Activated B cell treated with CpG ODN at 0.5 μM for 24 hours (primary cell): ENCODE measurements around the gene IQCF2. TPM values are rescaled to one million over a fixed set of nuclear protein-coding genes. Genes with fewer than 3 reads are reported as not detected.
"Not testable (repeated sequence)": the region's sequence is repeated elsewhere in the genome, so short reads cannot be mapped to it uniquely, and the experiment has no call there.

Experiments
- ATAC-seq: fragments of 200-7000 bp; cut with Tn5 transposase; one replicate; pipeline ENCODE4 v1.10.0; 2021; ENCODE audit warnings: low read depth, mild to moderate bottlenecking, moderate library complexity
- CTCF ChIA-PET: fragments of 350-600 bp; sonication (Branson Sonifier 250); formaldehyde crosslinking; loops from one replicate; lab custom pipeline; 2021; ENCODE audit warnings: antibody characterized with exemption; lab: Charles Lee
- POLR2A ChIA-PET: fragments of 350-600 bp; sonication (Branson Sonifier 250); formaldehyde crosslinking; loops from one replicate; lab custom pipeline; 2021; ENCODE audit warnings: antibody characterized with exemption; lab: Charles Lee
- DNase-seq: peaks from one replicate; pipeline ENCODE4 v3.0.0; 2022
- H3K27ac Mint-ChIP-seq: one replicate; pipeline ENCODE4 v1.8.0; 2020; ENCODE audit warnings: mixed read lengths
- H3K27me3 Mint-ChIP-seq: one replicate; pipeline ENCODE4 v1.8.0; 2021; ENCODE audit warnings: mixed read lengths
- H3K36me3 Mint-ChIP-seq: one replicate; pipeline ENCODE4 v1.8.0; 2021; ENCODE audit warnings: low read depth, mixed read lengths
- H3K4me1 Mint-ChIP-seq: one replicate; pipeline ENCODE4 v1.8.0; 2021; ENCODE audit warnings: mixed read lengths
- H3K4me3 Mint-ChIP-seq: one replicate; pipeline ENCODE4 v1.8.0; 2020; ENCODE audit warnings: mild to moderate bottlenecking, mixed read lengths
- H3K9me3 Mint-ChIP-seq: one replicate; pipeline ENCODE4 v1.8.0; 2020; ENCODE audit warnings: mixed read lengths
- intact Hi-C: fragments of 100-400 bp; cut with micrococcal nuclease; formaldehyde crosslinking; loops from one replicate; pipeline ENCODE4 v1.15.1; 2024
- total RNA-seq: library from RNA; stranded (reverse); gene quantifications from 2 replicates; pipeline ENCODE4 v1.2.3, GENCODE V29; 2022
- TF ChIP-seq, protein P1 (sequence below): fragments of 200-600 bp; IDR thresholded peaks from one replicate; pipeline ENCODE4 v1.8.0; 2022; ENCODE audit warnings: antibody characterized with exemption, mild to moderate bottlenecking

Gene IQCF2
- total RNA-seq, 1 donor from 2014 or later, result not detected

DNA sequence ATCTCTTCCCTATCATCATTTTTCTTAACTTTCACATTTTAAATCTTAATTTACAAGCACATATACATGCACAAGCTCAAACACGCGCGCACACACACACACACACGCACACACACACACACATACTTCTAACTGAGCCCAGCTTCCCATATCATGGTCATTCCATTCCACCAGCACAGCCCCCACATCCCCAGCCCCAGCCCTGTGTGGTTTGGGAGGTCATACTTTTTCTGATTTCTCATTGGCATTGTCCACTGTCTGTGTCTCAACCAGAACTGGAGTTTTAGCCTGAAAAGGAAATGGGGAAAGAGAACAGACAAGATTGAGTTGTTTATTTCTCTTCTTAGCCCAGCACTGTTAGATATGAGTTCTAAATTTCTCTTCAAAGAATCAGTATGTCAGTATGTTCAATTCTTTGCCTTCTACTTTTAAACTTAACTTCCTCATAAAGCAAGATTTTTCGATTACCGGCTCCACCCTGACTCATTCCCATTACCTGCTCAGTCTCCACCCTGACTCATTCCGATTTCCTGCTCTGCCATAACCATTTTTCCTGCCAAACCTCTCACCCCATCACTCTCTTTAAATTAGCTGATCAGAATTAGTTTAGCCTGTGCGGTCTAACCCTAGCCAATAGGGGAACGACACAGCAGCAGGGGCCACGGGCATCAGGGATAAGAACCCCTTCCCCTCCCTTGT, 35.3 kb downstream of the IQCF2 start:
- Mint-ChIP-seq H3K9me3 (no peaks in the 10 kb centered on the region), H3K4me3 (no peak overlapping the region), H3K36me3 (no peaks in the 10 kb centered on the region), H3K4me1 (no peaks in the 10 kb centered on the region), H3K27ac (no peak overlapping the region), H3K27me3 (peaks cover 48% of the 10 kb centered on the region)
- ATAC-seq, result no peak
- intact Hi-C loops, result no loop called here
- ChIA-PET POLR2A (no interaction called here), CTCF (no interaction called here)
- DNase-seq, result no peak
- TF ChIP-seq, protein P1, sequence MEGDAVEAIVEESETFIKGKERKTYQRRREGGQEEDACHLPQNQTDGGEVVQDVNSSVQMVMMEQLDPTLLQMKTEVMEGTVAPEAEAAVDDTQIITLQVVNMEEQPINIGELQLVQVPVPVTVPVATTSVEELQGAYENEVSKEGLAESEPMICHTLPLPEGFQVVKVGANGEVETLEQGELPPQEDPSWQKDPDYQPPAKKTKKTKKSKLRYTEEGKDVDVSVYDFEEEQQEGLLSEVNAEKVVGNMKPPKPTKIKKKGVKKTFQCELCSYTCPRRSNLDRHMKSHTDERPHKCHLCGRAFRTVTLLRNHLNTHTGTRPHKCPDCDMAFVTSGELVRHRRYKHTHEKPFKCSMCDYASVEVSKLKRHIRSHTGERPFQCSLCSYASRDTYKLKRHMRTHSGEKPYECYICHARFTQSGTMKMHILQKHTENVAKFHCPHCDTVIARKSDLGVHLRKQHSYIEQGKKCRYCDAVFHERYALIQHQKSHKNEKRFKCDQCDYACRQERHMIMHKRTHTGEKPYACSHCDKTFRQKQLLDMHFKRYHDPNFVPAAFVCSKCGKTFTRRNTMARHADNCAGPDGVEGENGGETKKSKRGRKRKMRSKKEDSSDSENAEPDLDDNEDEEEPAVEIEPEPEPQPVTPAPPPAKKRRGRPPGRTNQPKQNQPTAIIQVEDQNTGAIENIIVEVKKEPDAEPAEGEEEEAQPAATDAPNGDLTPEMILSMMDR, result no peak

DNA sequence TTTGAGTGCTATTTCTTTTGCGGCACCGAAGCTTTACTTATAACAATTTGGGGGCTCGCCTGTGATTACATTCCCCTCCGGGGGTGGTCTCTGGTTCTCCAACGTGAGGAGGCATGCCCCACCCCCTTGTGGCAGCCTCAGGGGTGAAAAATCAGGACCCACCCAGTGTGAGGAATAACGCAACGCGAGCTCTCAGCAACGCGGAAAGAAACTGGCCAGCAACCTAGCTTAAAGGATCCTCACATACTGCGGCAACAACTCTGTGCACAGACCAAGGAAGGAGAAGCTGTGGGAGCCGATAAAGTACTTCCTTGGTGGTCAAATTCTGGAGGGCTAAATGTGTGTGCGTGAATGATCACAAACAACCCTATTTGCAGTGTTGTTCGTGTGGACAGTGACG, 36.0 kb downstream of the IQCF2 start:
- H3K4me1 Mint-ChIP-seq, result no peaks in the 10 kb centered on the region
- no peak for ATAC-seq
- ChIA-PET POLR2A (no interaction called here), CTCF (no interaction called here)
- no peaks in the 10 kb centered on the region for H3K36me3 Mint-ChIP-seq
- H3K4me3 Mint-ChIP-seq, result no peak overlapping the region
- no peak overlapping the region for H3K27ac Mint-ChIP-seq
- H3K9me3 Mint-ChIP-seq, result no peaks in the 10 kb centered on the region
- TF ChIP-seq, protein P1, result no peak
- peaks cover 49% of the 10 kb centered on the region for H3K27me3 Mint-ChIP-seq
- DNase-seq, result no peak
- intact Hi-C loops, result no loop called here

DNA sequence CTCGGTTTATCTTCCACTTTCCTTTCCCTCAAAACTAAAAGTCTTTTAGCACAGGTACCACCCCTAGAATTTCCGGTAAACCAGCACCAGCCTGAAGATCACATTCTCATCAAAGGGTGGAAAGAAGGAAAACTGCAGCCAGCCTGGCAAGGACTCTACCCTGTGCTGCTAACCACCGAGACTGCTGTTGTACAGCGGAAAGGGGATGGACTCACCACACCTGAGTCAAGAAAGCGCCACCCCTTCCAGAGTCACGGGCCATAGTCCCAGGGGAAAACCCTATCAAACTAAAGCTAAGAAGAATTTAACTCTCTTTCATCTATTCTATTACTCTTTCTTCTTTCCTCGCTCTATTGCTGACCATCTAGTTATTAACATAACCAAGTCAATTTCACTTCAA, 38.6 kb downstream of the IQCF2 start:
- H3K36me3 Mint-ChIP-seq, POLR2A ChIA-PET, H3K4me1 Mint-ChIP-seq, H3K27ac Mint-ChIP-seq, CTCF ChIA-PET, ATAC-seq, DNase-seq, H3K9me3 Mint-ChIP-seq, intact Hi-C loops, H3K4me3 Mint-ChIP-seq: not testable (repeated sequence)
- peaks cover 52% of the 10 kb centered on the region for H3K27me3 Mint-ChIP-seq

DNA sequence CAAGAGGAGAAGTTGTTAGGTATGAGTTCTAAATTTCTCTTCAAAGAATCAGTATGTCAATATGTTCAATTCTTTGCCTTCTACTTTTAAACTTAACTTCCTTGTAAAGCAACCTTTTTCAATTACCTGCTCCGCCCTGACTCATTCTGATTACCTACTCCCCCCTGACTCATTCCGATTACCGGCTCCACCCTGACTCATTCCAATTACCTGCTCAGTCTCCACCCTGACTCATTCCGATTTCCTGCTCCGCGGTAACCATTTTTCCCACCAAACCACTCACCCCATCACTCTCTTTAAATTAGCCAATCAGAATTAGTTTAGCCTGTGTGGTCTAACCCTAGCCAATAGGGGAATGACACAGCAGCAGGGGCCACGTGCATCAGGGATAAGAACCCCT, 40.9 kb downstream of the IQCF2 start:
- POLR2A ChIA-PET, H3K4me1 Mint-ChIP-seq, H3K36me3 Mint-ChIP-seq, intact Hi-C loops, H3K4me3 Mint-ChIP-seq, CTCF ChIA-PET, ATAC-seq, H3K27ac Mint-ChIP-seq, DNase-seq: not testable (repeated sequence)
- H3K9me3 Mint-ChIP-seq, result peaks cover 12% of the 10 kb centered on the region
- peaks cover 50% of the 10 kb centered on the region for H3K27me3 Mint-ChIP-seq

DNA sequence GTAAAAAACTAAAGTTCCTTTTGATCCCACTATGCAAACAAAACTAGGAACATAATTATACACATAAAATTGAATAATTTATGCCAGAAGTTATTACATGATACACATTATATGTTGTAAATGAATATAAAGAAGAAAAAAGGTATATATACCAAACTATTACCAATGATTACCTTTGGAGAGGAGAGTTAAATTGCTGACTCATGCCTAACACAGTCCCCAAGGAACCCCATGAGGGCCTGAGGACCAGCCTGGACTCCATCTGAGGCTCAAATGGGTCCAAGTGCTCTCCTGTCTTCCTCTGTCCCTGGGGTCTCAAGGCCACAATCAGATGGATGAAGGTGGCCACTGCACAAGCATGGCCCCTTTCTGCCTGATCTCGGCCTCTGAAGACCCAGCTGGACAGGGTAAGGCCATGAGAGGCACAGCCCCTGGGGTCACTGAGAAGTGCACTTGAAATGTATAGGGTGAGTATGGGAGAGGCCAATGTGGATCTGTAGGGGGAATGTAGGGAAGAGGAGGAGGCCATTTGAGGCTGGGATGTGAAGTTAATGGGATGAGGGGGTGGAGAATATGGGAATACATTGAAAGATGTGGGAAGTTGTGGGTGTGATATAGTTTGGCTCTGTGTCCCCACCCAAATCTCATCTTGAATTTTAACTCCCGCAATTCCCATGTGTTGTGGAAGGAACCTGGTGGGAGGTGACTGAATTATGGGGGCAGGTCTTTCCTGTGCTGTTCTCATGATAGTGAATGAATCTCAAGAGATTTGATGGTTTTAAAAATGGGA, 42.8 kb downstream of the IQCF2 start:
- POLR2A ChIA-PET, result no interaction called here
- intact Hi-C loops, result no loop called here
- ATAC-seq, result no peak
- H3K27me3 Mint-ChIP-seq, result peaks cover 43% of the 10 kb centered on the region
- TF ChIP-seq, protein P1, result no peak
- H3K36me3 Mint-ChIP-seq, result no peaks in the 10 kb centered on the region
- H3K4me1 Mint-ChIP-seq, result no peaks in the 10 kb centered on the region
- H3K4me3 Mint-ChIP-seq, result no peak overlapping the region
- no peak overlapping the region for H3K27ac Mint-ChIP-seq
- CTCF ChIA-PET, result no interaction called here
- peaks cover 19% of the 10 kb centered on the region for H3K9me3 Mint-ChIP-seq
- DNase-seq, result no peak

DNA sequence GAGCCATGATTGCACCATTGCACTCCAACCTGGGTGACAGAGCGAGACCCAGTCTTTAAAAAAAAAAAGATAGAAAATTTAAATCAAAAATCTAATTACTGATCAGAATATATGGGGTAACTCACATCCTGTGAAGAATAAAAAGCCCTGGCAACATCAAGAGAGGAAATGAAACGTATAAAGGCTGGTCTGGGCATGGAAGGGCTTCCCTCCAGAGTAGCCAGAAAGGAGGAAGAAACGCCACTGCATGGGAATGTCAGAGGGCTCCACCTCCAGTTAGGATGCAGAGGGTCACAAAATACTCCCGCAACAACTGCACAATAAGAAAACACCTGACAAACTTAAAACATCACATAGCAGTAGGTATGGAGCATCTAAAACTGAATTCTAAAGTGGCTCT, 46.6 kb downstream of the IQCF2 start:
- no peaks in the 10 kb centered on the region for H3K4me1 Mint-ChIP-seq
- H3K27ac Mint-ChIP-seq, result no peak overlapping the region
- no peak for ATAC-seq
- peaks cover 23% of the 10 kb centered on the region for H3K27me3 Mint-ChIP-seq
- peaks cover 20% of the 10 kb centered on the region for H3K9me3 Mint-ChIP-seq
- no peaks in the 10 kb centered on the region for H3K36me3 Mint-ChIP-seq
- intact Hi-C loops, result no loop called here
- TF ChIP-seq, protein P1, result no peak
- no peak overlapping the region for H3K4me3 Mint-ChIP-seq
- POLR2A ChIA-PET, result no interaction called here
- CTCF ChIA-PET, result no interaction called here
- no peak for DNase-seq
